ENCODE results near the gene STK33.

GRCh38 chr11:8596504-8597046 is 2.5 kb upstream of the STK33 start:
- TF ChIP-seq, protein P1, sequence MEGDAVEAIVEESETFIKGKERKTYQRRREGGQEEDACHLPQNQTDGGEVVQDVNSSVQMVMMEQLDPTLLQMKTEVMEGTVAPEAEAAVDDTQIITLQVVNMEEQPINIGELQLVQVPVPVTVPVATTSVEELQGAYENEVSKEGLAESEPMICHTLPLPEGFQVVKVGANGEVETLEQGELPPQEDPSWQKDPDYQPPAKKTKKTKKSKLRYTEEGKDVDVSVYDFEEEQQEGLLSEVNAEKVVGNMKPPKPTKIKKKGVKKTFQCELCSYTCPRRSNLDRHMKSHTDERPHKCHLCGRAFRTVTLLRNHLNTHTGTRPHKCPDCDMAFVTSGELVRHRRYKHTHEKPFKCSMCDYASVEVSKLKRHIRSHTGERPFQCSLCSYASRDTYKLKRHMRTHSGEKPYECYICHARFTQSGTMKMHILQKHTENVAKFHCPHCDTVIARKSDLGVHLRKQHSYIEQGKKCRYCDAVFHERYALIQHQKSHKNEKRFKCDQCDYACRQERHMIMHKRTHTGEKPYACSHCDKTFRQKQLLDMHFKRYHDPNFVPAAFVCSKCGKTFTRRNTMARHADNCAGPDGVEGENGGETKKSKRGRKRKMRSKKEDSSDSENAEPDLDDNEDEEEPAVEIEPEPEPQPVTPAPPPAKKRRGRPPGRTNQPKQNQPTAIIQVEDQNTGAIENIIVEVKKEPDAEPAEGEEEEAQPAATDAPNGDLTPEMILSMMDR (IDR thresholded peaks at IDR 0.05): no peak
- no peak for TF ChIP-seq POLR2A (IDR thresholded peaks at IDR 0.05)
